CD4-positive, alpha-beta T cell treated with Interleukin-4 for 1 hour (primary cell): ENCODE measurements around the gene SPDYE6.
"Not testable (repeated sequence)": the region's sequence is repeated elsewhere in the genome, so short reads cannot be mapped to it uniquely, and the experiment has no call there.

Source experiments
- DNase-seq, 2 donors: peaks; one replicate each; pipeline ENCODE4 v3.0.0-alpha.2; 2020 to 2022

SPDYE6 gene

GRCh38 chr7:102313997-102314780, 42.1 kb downstream of the SPDYE6 start:
- DNase-seq = no peak

- no peak for DNase-seq
Observed at GRCh38 chr7:102312317-102312716, 43.9 kb downstream of the SPDYE6 start.

GRCh38 chr7:102310414-102310815, 45.8 kb downstream of the SPDYE6 start:
- DNase-seq = no peak

GRCh38 chr7:102306916-102307677, 49.1 kb downstream of the SPDYE6 start:
- peak; percentile 42 to 84 for DNase-seq

GRCh38 chr7:102305414-102306268, 50.6 kb downstream of the SPDYE6 start:
- no peak for DNase-seq

GRCh38 chr7:102304668-102305067, 51.6 kb downstream of the SPDYE6 start:
- no peak for DNase-seq

GRCh38 chr7:102303669-102304422, 52.4 kb downstream of the SPDYE6 start:
- DNase-seq = no peak

- DNase-seq = no peak
Observed at GRCh38 chr7:102302025-102302424, 54.2 kb downstream of the SPDYE6 start.

GRCh38 chr7:102301367-102301766, 54.9 kb downstream of the SPDYE6 start:
- DNase-seq = not testable (repeated sequence)

- no peak for DNase-seq
Observed at GRCh38 chr7:102300643-102301221, 55.5 kb downstream of the SPDYE6 start.

GRCh38 chr7:102297487-102298218, 58.6 kb downstream of the SPDYE6 start:
- DNase-seq = no peak

- no peak for DNase-seq
Observed at GRCh38 chr7:102296514-102296913, 59.7 kb downstream of the SPDYE6 start.

- no peak for DNase-seq
Observed at GRCh38 chr7:102296179-102296438, 60.1 kb downstream of the SPDYE6 start.
